HG02840 (cell line): Measurements from ENCODE around the gene CACNA1E.
"Not testable (repeated sequence)": the region's sequence is repeated elsewhere in the genome, so short reads cannot be mapped to it uniquely, and the experiment has no call there.

Experiments
- ATAC-seq: cut with Tn5 transposase; IDR thresholded peaks from one replicate; pipeline ENCODE4 v1.9.1; 2021; ENCODE audit warnings: mild to moderate bottlenecking, moderate library complexity, moderate number of reproducible peaks; ENCODE audit not compliant: unreplicated experiment, low FRiP score

CACNA1E gene

GRCh38 chr1:181794332-181794731 is 311.0 kb downstream of the CACNA1E start:
- no peak for ATAC-seq

GRCh38 chr1:181798191-181798926 is 315.0 kb downstream of the CACNA1E start:
- no peak for ATAC-seq

- ATAC-seq: no peak
Observed at GRCh38 chr1:181801617-181802016, 318.3 kb downstream of the CACNA1E start.

GRCh38 chr1:181802466-181802865 is 319.1 kb downstream of the CACNA1E start:
- ATAC-seq: no peak

GRCh38 chr1:181803421-181803820 is 320.1 kb downstream of the CACNA1E start:
- no peak for ATAC-seq

- no peak for ATAC-seq
Observed at GRCh38 chr1:181804989-181805388, 321.7 kb downstream of the CACNA1E start.

GRCh38 chr1:181806746-181807145 is 323.4 kb downstream of the CACNA1E start:
- no peak for ATAC-seq

GRCh38 chr1:181807251-181807650 is 323.9 kb downstream of the CACNA1E start:
- ATAC-seq: no peak

GRCh38 chr1:181809991-181810545 is 326.8 kb downstream of the CACNA1E start:
- no peak for ATAC-seq

- no peak for ATAC-seq
Observed at GRCh38 chr1:181812208-181812607, 328.9 kb downstream of the CACNA1E start.

- ATAC-seq: no peak
Observed at GRCh38 chr1:181813266-181813665, 329.9 kb downstream of the CACNA1E start.

- ATAC-seq: no peak
Observed at GRCh38 chr1:181816608-181817007, 333.3 kb downstream of the CACNA1E start.

GRCh38 chr1:181817091-181817490 is 333.8 kb downstream of the CACNA1E start:
- no peak for ATAC-seq

GRCh38 chr1:181818459-181818858 is 335.1 kb downstream of the CACNA1E start:
- no peak for ATAC-seq

- ATAC-seq: no peak
Observed at GRCh38 chr1:181818943-181819342, 335.6 kb downstream of the CACNA1E start.

GRCh38 chr1:181821701-181822100 is 338.4 kb downstream of the CACNA1E start:
- no peak for ATAC-seq

- not testable (repeated sequence) for ATAC-seq
Observed at GRCh38 chr1:181832173-181832880, 349.0 kb downstream of the CACNA1E start.

GRCh38 chr1:181846001-181846645 is 362.8 kb downstream of the CACNA1E start:
- ATAC-seq: no peak

GRCh38 chr1:181846681-181847080 is 363.4 kb downstream of the CACNA1E start:
- ATAC-seq: no peak

- no peak for ATAC-seq
Observed at GRCh38 chr1:181849071-181849470, 365.8 kb downstream of the CACNA1E start.

- ATAC-seq: not testable (repeated sequence)
Observed at GRCh38 chr1:181854212-181854611, 370.9 kb downstream of the CACNA1E start.
